Measurements from ENCODE around the gene GTPBP2.
"Not testable (repeated sequence)": the region's sequence is repeated elsewhere in the genome, so short reads cannot be mapped to it uniquely, and the experiment has no call there.

Gene GTPBP2

DNA sequence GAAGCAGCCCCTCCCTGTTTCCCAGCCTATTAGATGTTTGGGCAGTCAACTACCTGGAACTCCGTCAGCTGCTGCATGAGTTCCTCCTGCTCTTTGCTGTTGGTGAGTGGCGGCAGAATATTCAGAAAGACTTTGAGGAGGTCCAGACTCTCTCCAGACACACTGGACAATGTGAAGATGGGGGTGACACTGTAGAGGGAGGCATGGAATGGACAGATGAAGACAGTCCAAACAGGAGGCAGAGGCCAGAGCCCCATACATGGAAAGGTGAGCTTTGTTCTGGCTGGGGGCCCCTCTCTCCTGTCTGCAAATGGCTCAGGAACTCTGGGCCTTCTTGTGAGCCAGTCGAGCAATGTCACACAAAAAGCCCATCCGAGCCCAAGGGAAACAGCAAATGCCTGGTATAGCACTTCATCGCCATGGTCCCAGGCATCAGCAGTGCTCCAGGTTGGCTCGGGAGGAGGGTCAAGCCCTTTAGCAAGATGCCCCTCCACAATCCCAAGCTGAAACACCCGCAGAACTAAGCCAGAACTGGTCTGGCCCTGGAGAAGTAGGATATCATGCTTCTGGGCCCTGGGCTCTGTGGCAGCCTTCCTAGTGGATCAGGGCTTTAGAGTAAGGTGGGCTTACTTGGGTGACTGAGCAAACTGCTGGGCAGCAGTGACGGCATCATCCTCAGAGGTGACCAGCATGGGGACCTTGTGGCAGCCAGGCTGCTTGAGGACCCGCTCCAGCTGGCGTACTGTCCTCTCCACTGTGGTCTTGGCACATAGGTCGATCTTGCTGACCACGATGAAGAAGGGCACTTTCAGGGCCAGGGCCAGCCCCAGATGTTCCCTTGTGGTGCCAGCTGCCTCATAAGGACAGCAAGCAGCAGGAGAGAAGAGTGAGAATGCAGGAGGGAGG lies 4.9 kb downstream of the GTPBP2 start:
- DNase-seq: no peak

DNA sequence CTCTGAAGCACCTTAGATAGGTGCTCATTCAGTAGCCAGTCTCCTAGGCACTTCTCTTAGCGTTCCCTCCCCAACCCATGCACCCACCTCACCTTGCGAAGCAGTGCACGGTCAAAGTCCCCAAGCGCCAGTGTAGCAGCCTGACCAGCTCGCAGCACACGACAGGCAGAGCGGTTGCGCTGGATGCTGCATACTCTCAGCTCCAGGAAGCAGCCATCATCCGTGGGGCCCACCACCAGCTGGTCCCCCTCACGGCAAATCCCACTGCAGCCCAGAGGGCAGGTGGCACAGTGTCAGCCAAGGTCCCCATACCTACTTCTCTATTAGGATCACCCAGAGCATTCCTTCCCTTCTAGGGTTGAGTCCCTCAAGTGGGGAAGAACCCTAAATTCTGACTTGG lies 6.5 kb downstream of the GTPBP2 start:
- no peak for DNase-seq

DNA sequence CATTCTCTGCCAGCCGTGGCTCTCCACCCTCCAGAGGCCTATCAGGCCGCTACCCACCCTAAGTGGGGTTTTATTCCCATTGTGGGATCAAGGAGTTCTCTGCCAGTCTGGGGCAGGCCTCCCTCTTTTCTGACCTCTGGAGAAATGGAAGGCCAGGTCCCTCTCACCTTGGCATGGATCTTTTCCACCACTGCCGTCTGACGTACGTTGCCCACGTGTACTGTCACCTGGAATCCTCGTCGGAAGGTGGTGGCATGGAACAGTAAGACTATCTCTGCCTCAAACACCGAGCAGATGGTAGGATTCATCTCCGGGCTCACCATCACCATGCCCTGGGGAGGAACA lies 7.3 kb downstream of the GTPBP2 start:
- DNase-seq: no peak

- DNase-seq: no peak
Observed at GRCh38 chr6:43621078-43621835, 7.8 kb downstream of the GTPBP2 start.

- DNase-seq: no peak
Observed at GRCh38 chr6:43616725-43617472, 12.2 kb downstream of the GTPBP2 start.

GRCh38 chr6:43614396-43614730 lies 14.7 kb downstream of the GTPBP2 start:
- DNase-seq: no peak

DNA sequence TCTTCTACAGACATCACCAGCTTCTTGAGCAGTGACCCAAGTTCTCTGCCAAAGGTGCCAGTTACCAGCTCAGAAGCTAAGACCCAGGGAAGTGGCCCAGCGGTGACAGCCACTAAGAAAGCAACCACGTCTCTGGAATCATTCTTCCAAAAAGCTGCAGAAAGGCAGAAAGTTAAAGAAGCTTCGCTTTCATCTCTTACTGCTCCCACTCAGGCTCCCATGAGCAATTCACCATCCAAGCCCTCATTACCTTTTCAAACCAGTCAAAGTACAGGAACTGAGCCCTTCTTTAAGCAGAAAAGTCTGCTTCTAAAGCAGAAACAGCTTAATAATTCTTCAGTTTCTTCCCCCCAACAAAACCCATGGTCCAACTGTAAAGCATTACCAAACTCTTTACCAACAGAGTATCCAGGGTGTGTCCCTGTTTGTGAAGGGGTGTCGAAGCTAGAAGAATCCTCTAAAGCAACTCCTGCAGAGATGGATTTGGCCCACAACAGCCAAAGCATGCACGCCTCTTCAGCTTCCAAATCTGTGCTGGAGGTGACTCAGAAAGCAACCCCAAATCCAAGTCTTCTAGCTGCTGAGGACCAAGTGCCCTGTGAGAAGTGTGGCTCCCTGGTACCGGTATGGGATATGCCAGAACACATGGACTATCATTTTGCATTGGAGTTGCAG lies 15.2 kb downstream of the GTPBP2 start:
- no peak for DNase-seq

- no peak for DNase-seq
Observed at GRCh38 chr6:43610431-43610830, 18.6 kb downstream of the GTPBP2 start.

DNA sequence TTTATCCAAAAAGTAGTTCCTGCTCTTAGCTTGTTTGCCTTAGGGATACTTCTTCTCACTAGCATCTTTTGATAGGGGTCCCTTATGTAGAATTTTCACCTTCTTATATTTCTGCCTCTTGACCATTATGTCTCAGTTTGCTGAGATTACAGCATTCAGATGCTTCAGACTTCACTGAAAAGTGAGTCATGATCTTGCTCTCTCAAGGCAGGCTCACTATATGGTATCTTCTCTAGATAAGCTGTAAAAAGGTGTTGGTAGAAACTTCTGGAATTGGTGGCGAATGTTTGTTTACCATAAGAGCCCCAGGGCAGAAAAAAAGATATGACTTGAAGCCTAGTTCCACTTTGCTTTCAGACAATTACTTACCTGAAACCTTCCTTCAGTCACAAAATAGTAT lies 19.7 kb downstream of the GTPBP2 start:
- DNase-seq: no peak

- DNase-seq: no peak
Observed at GRCh38 chr6:43608807-43609206, 20.3 kb downstream of the GTPBP2 start.

DNA sequence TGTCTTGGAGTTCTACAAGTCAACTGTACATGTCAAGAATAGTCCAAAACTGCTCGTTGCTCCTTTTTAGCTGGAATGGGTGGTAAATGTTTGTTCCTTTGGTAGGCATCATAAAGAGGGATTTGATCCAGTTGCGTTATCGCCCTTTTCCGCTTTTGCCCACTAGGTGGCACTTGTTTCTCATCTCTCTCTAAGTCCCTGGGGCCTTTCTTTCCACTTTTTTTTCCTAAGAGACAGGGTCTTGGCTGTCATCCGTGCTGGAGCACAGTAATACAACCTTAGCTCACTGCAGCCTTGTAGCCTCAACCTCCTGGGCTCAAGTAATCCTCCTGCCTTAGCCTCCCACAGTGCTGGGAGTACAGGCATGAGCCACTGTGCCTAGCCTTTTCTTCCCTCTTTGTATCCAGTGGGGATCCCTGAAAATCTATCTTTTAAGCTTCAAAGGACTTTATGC lies 20.7 kb downstream of the GTPBP2 start:
- peak in 5 of 6 experiments; percentile 20 to 43 (median 32) for DNase-seq

- no peak for DNase-seq
Observed at GRCh38 chr6:43606019-43606418, 23.0 kb downstream of the GTPBP2 start.

GRCh38 chr6:43604174-43604573 lies 24.9 kb downstream of the GTPBP2 start:
- no peak for DNase-seq

GRCh38 chr6:43600595-43600994 lies 28.5 kb downstream of the GTPBP2 start:
- DNase-seq: no peak

DNA sequence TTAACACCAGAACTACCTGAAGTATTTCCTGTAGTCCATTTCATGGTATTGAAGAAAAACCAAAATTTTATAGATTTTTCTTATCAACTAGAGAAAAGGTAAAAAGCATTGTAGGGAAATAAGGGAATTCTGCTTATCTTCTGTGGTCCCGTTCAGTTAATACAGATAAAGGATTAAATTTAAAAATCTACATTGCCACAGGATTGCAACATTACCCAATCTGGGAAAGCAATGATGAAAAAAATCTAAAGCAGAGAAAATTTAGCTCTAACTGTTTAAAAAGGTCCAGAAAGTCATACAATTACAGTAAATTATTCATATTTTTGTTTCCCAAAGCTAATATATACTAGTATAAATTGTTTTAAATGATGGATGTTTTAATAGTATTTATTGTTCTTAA lies 35.1 kb downstream of the GTPBP2 start:
- DNase-seq: no peak

DNA sequence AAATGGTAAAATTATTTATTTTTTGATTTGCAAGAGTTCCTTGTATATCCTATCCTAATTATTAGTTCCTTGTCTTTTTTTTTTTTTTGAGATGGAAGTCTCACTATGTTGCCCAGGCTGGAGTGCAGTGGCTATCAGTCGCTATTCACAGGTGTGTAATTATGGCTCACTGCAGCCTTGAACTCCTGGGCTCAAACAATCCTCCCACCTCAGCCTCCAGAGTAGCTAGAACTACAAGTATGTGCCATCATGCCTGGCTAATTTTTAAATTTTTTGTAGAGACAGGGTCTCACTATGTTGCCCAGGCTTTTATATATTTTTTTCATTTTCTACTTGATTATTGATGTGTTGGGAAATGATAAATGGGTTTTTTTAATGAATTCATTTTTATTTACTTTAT lies 39.5 kb downstream of the GTPBP2 start:
- not testable (repeated sequence) for DNase-seq

DNA sequence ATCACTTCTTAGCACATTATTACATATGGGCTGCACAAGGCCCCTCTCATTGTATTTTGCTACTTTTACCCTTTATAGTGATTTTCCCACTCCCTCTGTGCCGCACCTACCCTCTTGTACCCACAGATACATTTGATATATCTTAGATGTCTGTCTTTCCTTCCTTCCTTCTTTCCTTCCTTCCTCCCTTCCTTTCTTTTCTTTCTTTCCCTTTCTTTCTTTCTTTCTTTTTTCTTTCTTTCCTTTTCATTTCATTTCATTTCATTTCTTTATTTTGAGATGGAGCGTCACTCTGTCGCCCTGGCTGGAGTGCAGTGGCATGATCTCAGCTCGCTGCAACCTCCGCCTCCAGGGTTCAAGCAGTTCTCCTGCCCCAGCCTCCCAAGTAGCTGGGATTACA lies 40.9 kb downstream of the GTPBP2 start:
- no peak for DNase-seq

DNA sequence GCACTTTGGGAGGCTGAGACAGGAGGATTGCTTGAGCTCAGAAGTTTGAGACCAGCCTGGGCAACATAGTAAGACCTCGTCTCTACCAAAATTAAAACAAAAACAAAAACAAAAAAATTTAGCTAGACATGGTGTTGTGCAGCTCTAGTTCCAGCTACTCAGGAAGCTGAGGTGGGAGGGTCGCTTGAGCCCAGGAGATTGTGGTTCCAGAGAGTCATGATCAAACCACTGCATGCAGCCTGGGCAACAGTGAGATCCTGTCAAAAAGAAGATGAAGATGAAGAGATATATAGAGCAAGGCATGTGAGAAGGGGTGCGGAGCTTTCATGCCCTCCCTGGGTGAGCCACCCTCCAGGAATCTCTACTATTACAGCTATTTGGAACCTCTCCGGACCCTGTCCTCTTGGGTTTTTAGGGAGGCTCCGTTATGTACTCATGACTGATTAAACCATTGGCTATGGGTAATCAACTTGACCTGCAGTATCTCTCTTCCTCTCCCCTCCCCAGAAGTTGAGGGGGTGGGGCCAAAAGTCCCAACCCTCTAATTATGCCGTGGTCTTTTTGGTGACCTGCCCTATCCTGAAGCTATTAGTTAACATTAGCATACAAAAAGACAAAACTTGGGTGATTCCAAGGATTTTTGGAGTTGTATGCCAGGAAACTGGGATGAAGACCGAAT lies 44.0 kb downstream of the GTPBP2 start:
- no peak for DNase-seq

- no peak for DNase-seq
Observed at GRCh38 chr6:43582911-43583310, 46.2 kb downstream of the GTPBP2 start.

DNA sequence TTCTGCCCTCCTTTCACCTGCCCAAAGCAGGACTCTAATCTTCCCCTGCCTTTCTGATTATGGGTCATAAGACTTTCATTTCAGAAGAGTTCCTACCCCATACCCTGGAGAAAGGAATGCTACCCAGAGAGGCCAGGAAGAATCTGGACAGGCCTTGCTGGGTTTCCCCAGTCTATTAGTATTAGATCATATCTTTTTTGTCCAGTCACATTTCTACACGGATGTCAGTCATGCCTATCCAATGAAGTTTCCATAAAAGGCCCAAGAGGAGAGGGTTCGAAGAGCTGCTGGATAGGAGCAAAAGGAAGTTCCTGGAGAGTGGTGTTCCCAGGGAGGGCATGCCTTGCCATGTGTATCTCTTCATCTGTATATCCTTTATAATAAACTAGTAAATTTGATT lies 49.9 kb downstream of the GTPBP2 start:
- DNase-seq: no peak

GRCh38 chr6:43578748-43579147 lies 50.3 kb downstream of the GTPBP2 start:
- DNase-seq: no peak

Measured in stimulated activated naive CD4-positive, alpha-beta T cell (primary cell).